ENCODE data around the gene IGF2BP2. TPM values are rescaled to one million over a fixed set of nuclear protein-coding genes. Genes with fewer than 3 reads are reported as not detected.
"Not testable (repeated sequence)": the region's sequence is repeated elsewhere in the genome, so short reads cannot be mapped to it uniquely, and the experiment has no call there.

IGF2BP2 gene
- total RNA-seq, 1 experiment from 2014 or later: 66.2 TPM

DNA sequence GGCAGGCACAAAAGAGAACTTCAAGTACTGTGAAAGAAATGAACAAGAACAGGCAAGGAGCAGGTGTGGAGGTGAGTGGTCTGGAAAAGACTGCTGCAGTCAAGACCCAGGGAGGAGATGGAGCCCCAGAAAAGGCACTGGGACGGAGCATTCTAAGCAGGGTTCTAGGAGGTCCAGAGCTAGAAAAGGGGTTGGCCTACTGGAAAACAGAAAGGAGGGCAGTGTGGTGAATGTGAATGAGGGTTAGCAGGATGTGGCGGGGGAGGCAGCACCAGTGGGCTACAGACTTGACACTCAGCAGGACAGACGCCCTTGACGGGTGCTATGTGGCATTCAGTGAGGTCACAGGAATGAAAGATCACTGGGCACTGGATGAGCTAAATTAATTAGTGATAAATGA is 163.1 kb downstream of the IGF2BP2 start:
- TF ChIP-seq, protein P1, sequence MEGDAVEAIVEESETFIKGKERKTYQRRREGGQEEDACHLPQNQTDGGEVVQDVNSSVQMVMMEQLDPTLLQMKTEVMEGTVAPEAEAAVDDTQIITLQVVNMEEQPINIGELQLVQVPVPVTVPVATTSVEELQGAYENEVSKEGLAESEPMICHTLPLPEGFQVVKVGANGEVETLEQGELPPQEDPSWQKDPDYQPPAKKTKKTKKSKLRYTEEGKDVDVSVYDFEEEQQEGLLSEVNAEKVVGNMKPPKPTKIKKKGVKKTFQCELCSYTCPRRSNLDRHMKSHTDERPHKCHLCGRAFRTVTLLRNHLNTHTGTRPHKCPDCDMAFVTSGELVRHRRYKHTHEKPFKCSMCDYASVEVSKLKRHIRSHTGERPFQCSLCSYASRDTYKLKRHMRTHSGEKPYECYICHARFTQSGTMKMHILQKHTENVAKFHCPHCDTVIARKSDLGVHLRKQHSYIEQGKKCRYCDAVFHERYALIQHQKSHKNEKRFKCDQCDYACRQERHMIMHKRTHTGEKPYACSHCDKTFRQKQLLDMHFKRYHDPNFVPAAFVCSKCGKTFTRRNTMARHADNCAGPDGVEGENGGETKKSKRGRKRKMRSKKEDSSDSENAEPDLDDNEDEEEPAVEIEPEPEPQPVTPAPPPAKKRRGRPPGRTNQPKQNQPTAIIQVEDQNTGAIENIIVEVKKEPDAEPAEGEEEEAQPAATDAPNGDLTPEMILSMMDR (conservative IDR thresholded peaks at IDR 0.05; ENCODE audit: low read depth, low read length): no peak
- TF ChIP-seq EZH2 (IDR thresholded peaks at IDR 0.05; ENCODE audit: borderline replicate concordance, low read depth, low read length, poor library complexity, severe bottlenecking): no peak
- peaks cover 26% of the 10 kb centered on the region for H3K36me3 ChIP-seq (ENCODE audit: insufficient read depth, low read length, poor library complexity, severe bottlenecking)
- H3K4me1 ChIP-seq (ENCODE audit: insufficient read depth, low read length, poor library complexity, severe bottlenecking): peaks cover 5% of the 10 kb centered on the region
- CTCF ChIA-PET: interaction anchor here (0.7 kb wide), 1 partner anchor 57 kb away, joined by 9 read pairs; no protein-coding TSS in a partner anchor
- no peak overlapping the region for H3K27ac ChIP-seq (ENCODE audit: low read depth, low read length, poor library complexity, severe bottlenecking)
- no peaks in the 10 kb centered on the region for H3K27me3 ChIP-seq (replicated peaks; ENCODE audit: insufficient read depth, low read depth, low read length, poor library complexity)
- DNase-seq (ENCODE audit: low spot score): no peak
- intact Hi-C loops (cut with micrococcal nuclease; ENCODE audit: unreplicated experiment): loop anchor here (5.0 to 10.0 kb wide), 4 partner anchors 106 to 613 kb away; no protein-coding TSS in a partner anchor
- H3K4me3 ChIP-seq (ENCODE audit: low read depth, low read length, poor library complexity, severe bottlenecking): no peak overlapping the region
- POLR2A ChIA-PET (ENCODE audit: low non-redundant PET): interaction anchor here (0.5 kb wide), 1 partner anchor 38 kb away, joined by 5 read pairs; no protein-coding TSS in a partner anchor
- H3K9me3 ChIP-seq (ENCODE audit: low read depth, low read length, poor library complexity, severe bottlenecking): no peaks in the 10 kb centered on the region
- no TSS peak for BruUV-seq (replicated peaks)

DNA sequence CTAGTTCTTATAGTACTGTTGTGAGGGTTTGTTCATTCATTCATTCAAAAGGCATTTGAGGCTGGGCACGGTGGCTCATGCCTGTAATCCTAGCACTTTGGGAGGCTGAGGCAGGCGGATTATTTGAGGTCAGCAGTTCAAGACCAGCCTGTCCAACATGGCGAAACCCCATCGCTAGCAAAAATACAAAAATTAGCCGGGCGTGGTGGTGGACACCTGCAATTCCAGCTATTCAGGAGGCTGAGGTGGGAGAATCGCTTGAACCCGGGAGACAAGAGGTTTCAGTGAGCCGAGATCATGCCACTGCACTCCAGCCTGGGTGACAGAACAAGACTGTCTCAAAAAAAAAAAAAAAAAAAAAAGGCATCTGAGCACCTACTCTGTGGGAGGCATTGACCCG is 163.5 kb downstream of the IGF2BP2 start:
- ChIA-PET POLR2A (ENCODE audit: low non-redundant PET) (interaction anchor here (0.7 kb wide), 1 partner anchor 497 kb away, joined by 10 read pairs; no protein-coding TSS in a partner anchor), CTCF (interaction anchor here (0.7 to 3.1 kb wide), 2 partner anchors 56 to 107 kb away, joined by 9 to 26 read pairs; no protein-coding TSS in a partner anchor)
- H3K4me3 ChIP-seq (ENCODE audit: low read depth, low read length, poor library complexity, severe bottlenecking); H3K9me3 ChIP-seq (ENCODE audit: low read depth, low read length, poor library complexity, severe bottlenecking); H3K4me1 ChIP-seq (ENCODE audit: insufficient read depth, low read length, poor library complexity, severe bottlenecking); BruUV-seq (replicated peaks); DNase-seq (ENCODE audit: low spot score); H3K27me3 ChIP-seq (replicated peaks; ENCODE audit: insufficient read depth, low read depth, low read length, poor library complexity); H3K27ac ChIP-seq (ENCODE audit: low read depth, low read length, poor library complexity, severe bottlenecking): not testable (repeated sequence)
- H3K36me3 ChIP-seq (ENCODE audit: insufficient read depth, low read length, poor library complexity, severe bottlenecking): peaks cover 28% of the 10 kb centered on the region
- intact Hi-C loops (cut with micrococcal nuclease; ENCODE audit: unreplicated experiment): loop anchor here (5.0 to 10.0 kb wide), 4 partner anchors 106 to 614 kb away; no protein-coding TSS in a partner anchor

DNA sequence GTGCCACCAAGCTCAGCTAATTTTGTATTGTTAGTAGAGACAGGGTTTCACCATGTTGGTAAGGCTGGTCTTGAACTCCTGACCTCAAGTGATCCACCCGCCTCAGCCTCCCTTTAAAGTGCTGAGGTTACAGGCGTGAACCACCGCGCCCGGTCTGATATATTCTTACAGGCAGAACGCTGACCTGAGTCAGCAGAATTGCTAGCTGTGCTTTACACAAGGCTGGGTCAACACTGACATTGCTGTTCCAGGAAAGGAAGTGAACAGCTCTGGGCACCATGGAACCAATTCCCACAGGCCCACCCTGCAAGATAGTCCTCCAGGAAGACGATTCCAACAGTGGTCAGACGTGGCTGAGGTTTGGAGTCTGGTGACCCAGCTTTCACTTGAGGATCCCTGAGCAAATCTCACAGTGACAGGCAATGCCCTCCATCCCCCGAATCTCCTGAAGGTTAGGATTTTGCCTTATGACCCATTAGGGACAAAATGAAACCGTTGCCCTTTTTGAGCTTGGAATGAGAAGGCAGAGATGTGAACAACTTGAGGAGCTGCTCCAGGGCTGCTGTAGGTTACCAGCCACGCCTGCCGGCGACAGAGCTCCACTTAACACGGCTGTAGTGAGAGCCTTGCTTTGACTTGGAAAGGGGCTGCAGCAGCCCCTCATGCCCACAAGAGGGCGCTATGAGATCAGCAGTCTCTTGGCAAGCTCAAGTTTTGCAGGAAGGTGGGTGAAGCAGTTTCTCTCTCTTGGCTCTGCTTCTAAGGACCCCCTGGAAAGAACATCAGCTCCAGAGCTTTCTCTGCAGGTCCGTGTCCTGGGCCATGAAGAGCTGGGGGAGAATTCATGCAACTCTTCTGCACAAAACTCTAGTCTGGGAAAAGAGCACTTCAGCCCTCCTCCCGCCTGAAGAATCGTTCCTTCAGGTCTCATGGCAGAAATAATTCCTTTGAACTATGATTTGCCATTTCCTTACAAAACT is 164.6 kb downstream of the IGF2BP2 start:
- H3K36me3 ChIP-seq (ENCODE audit: insufficient read depth, low read length, poor library complexity, severe bottlenecking): peaks cover 33% of the 10 kb centered on the region
- POLR2A ChIA-PET (ENCODE audit: low non-redundant PET): interaction anchor here (0.6 to 0.7 kb wide), 2 partner anchors 272 to 283 kb away, joined by 3 read pairs; no protein-coding TSS in a partner anchor
- peak; percentile 88 for DNase-seq (ENCODE audit: low spot score)

More for the DNA sequence above, 164.6 kb downstream of the IGF2BP2 start:
- CTCF ChIA-PET: interaction anchor here (0.5 to 3.1 kb wide), 27 partner anchors 9 to 650 kb away, joined by 3 to 26 read pairs (median 4); partner anchors contain the start of gene SENP2
- Histone ChIP-seq H3K27ac (ENCODE audit: low read depth, low read length, poor library complexity, severe bottlenecking) (no peak overlapping the region), H3K27me3 (replicated peaks; ENCODE audit: insufficient read depth, low read depth, low read length, poor library complexity) (no peaks in the 10 kb centered on the region), H3K4me3 (ENCODE audit: low read depth, low read length, poor library complexity, severe bottlenecking) (no peak overlapping the region), H3K9me3 (ENCODE audit: low read depth, low read length, poor library complexity, severe bottlenecking) (no peaks in the 10 kb centered on the region), H3K4me1 (ENCODE audit: insufficient read depth, low read length, poor library complexity, severe bottlenecking) (peaks cover 5% of the 10 kb centered on the region)
- no TSS peak for BruUV-seq (replicated peaks)
- intact Hi-C loops (cut with micrococcal nuclease; ENCODE audit: unreplicated experiment): loop anchor here (5.0 to 10.0 kb wide), 4 partner anchors 107 to 615 kb away; no protein-coding TSS in a partner anchor
- no peak for TF ChIP-seq EZH2 (IDR thresholded peaks at IDR 0.05; ENCODE audit: borderline replicate concordance, low read depth, low read length, poor library complexity, severe bottlenecking)
- TF ChIP-seq, protein P1 (conservative IDR thresholded peaks at IDR 0.05; ENCODE audit: low read depth, low read length): peak; percentile 99

Measured in A673 (cell line).